ENCODE data around the gene LEMD1.

GRCh38 chr1:205449750-205450443 lies 28.0 kb upstream of the LEMD1 start:
- TF ChIP-seq GATA2 (IDR thresholded peaks at IDR 0.05; ENCODE audit: low read depth, low read length) (no peak), GATA3 (IDR thresholded peaks at IDR 0.05; ENCODE audit: low read depth, low read length) (no peak)

Measured in SH-SY5Y (cell line).